ENCODE data around the gene ZBTB2. TPM values are rescaled to one million over a fixed set of nuclear protein-coding genes. Genes with fewer than 3 reads are reported as not detected.
"Not testable (repeated sequence)": the region's sequence is repeated elsewhere in the genome, so short reads cannot be mapped to it uniquely, and the experiment has no call there.

The ZBTB2 gene
- total and polyA plus RNA-seq, 5 donors: 4.6 to 7.0 (median 6.3) TPM

DNA sequence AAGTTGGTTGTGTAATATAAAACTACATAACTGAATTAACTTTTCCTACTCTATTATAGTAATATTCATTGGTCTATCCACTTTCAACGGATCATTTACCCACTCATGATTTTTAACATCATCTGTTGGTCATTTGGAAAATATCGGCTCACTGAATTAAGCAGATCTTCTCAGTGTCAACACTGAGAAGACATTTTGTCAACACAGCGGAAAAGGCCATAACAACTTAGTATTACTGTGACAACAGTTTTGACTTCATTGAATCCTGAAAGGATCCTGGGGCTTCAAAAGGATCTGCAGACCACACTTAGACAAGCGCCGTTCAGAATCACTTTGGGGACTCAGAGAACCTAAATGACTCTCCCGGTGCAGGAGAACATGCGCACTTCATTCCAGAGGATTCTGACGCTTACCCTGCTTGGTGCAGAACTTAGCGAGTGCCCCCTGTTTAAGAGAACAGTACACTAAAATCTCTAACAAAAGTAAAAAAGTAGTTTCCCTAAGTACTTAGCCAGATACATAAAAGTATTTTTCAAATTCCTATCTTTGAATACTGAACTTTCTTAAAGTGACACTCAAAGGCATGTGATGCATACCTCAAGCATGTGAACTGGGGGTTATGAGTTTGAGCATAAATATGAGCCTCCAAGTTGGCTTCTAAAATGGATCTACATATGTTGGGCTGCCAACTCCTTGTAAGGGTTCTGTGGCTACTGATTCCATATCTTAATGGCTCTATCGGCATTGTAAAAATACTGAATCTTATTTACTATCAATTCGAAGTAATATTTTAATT, 4.0 kb downstream of the ZBTB2 start:
- intact Hi-C loops (cut with DNase I): no loop called here
- Histone ChIP-seq H3K27me3 (ENCODE audit: control insufficient read depth, insufficient read depth) (no peaks in the 10 kb centered on the region), H3K9me3 (ENCODE audit: control insufficient read depth, low read length) (no peaks in the 10 kb centered on the region), H3K4me3 (ENCODE audit: low read length) (no peak overlapping the region), H3K4me1 (ENCODE audit: control insufficient read depth, insufficient read depth, low read length) (peaks cover 2% of the 10 kb centered on the region), H3K27ac (ENCODE audit: low read length) (no peak overlapping the region)
- no peak for DNase-seq
- WGBS: 89% methylated on average over 11 of the region's 11 CpGs
- no peak for ATAC-seq

DNA sequence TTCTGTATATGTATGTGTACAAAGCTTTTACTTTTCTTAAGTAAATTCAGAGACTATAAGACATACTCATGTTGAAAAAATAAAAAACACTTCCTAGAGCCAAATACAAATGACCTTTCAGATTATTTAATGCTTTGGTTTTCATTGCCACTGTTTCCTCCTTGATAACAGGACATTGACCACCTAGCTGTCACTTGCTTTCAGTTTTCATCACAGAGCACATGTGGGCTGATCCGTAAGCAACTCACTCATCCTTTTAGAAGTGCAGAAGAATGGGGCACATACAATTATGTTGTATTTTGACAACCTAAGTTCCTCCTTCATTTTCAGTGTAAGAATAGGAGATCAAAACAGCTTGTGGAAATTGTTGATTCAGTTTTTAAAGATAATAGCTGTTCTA, 6.2 kb downstream of the ZBTB2 start:
- H3K4me1 ChIP-seq (ENCODE audit: control insufficient read depth, insufficient read depth, low read length): peaks cover 5% of the 10 kb centered on the region
- no peaks in the 10 kb centered on the region for H3K27me3 ChIP-seq (ENCODE audit: control insufficient read depth, insufficient read depth)
- 54% methylated on average over 1 of the region's 1 CpG for WGBS
- intact Hi-C loops (cut with DNase I): no loop called here
- DNase-seq (no peak), ATAC-seq (no peak)
- H3K4me3 ChIP-seq (ENCODE audit: low read length): no peak overlapping the region
- H3K27ac ChIP-seq (ENCODE audit: low read length): no peak overlapping the region
- no peaks in the 10 kb centered on the region for H3K9me3 ChIP-seq (ENCODE audit: control insufficient read depth, low read length)

DNA sequence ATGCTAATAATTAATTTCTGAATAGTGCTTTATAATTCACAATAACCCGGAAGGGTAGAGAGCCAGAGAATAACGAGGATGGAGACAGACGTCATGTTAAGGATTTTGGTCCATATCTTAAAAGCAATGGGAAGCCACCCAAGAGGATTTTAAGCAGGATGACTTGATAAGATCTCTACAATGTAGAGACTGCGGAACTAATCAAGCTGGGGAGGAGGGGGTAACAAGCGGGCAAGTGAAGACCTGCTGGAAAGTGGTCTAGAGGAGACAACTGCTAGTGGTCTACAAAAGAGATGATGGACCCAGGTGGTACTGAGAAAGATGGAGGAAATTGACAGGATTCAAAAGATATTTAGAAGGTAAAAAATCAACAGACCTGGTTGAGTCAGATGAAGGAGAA, 7.2 kb downstream of the ZBTB2 start:
- Histone ChIP-seq H3K4me1 (ENCODE audit: control insufficient read depth, insufficient read depth, low read length) (peaks cover 5% of the 10 kb centered on the region), H3K27ac (ENCODE audit: low read length) (no peak overlapping the region), H3K9me3 (ENCODE audit: control insufficient read depth, low read length) (no peaks in the 10 kb centered on the region), H3K27me3 (ENCODE audit: control insufficient read depth, insufficient read depth) (no peaks in the 10 kb centered on the region), H3K4me3 (ENCODE audit: low read length) (no peak overlapping the region)
- DNase-seq: no peak
- 80% methylated on average over 5 of the region's 5 CpGs for WGBS
- no peak for ATAC-seq
- intact Hi-C loops (cut with DNase I): no loop called here

DNA sequence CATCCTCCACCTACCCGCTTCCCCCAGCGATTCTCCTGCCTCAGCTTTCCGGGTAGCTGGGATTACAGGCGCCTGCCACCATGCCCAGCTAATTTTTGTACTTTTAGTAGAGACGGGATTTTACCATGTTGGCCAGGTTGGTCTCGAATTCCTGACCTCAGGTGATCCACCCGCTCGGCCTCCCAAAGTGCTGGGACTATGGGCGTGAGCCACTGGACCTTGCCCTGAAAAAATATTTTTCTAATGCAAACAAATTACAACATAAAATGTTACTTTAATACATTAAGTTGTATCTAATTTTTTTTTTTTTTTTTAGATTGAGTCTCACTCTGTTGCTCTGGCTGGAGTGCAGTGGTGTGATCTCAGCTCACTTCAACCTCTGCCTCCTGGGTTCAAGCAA, 8.7 kb downstream of the ZBTB2 start:
- DNase-seq; intact Hi-C loops (cut with DNase I); H3K9me3 ChIP-seq (ENCODE audit: control insufficient read depth, low read length); H3K4me1 ChIP-seq (ENCODE audit: control insufficient read depth, insufficient read depth, low read length); H3K27ac ChIP-seq (ENCODE audit: low read length); H3K27me3 ChIP-seq (ENCODE audit: control insufficient read depth, insufficient read depth); ATAC-seq; H3K4me3 ChIP-seq (ENCODE audit: low read length): not testable (repeated sequence)
- WGBS: 96% methylated on average over 9 of the region's 9 CpGs

DNA sequence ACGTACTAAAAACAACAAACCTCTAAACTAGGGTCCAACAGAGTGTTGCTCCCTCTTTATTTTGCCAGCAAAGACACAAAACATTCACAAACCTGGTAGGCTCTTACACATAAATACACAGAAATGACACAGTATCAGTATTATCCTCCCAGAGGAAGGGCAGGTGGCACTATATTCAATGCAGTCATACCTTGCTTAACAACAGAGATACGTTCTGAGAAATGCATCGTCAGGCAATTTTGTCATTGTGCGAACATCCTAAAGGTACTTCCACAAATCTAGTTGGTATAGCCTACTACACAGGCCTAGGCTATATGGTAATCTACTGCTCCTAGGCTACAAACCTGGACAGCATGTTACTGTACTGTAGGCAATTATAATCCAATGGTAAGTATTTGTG, 9.6 kb downstream of the ZBTB2 start:
- H3K27ac ChIP-seq (ENCODE audit: low read length): no peak overlapping the region
- no peaks in the 10 kb centered on the region for H3K9me3 ChIP-seq (ENCODE audit: control insufficient read depth, low read length)
- intact Hi-C loops (cut with DNase I): no loop called here
- ATAC-seq (no peak), DNase-seq (no peak)
- WGBS: 86% methylated on average over 4 of the region's 4 CpGs
- no peak overlapping the region for H3K4me3 ChIP-seq (ENCODE audit: low read length)
- peaks cover 3% of the 10 kb centered on the region for H3K4me1 ChIP-seq (ENCODE audit: control insufficient read depth, insufficient read depth, low read length)
- no peaks in the 10 kb centered on the region for H3K27me3 ChIP-seq (ENCODE audit: control insufficient read depth, insufficient read depth)

DNA sequence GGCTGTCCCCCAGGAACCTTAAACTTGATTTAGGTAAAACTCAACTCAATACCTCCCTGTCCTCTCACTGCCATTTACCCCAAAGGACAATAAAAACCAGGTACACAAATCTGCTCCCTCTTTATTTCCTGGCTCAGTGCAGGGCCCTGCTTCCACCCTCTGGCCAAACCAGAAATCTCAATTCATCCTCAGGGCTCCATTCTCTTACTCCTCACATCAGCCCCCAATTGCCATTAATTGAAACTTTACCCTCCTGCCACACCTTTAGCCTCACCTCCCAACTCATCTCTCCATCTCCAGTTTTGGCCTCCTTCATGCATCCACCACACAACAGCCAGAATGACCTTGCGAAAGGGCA, 10.5 kb downstream of the ZBTB2 start:
- DNase-seq: no peak
- WGBS: 98% methylated on average over 1 of the region's 1 CpG
- intact Hi-C loops (cut with DNase I): no loop called here
- H3K4me1 ChIP-seq (ENCODE audit: control insufficient read depth, insufficient read depth, low read length): peaks cover 3% of the 10 kb centered on the region
- no peaks in the 10 kb centered on the region for H3K9me3 ChIP-seq (ENCODE audit: control insufficient read depth, low read length)
- H3K27me3 ChIP-seq (ENCODE audit: control insufficient read depth, insufficient read depth): no peaks in the 10 kb centered on the region
- ATAC-seq: no peak
- H3K4me3 ChIP-seq (ENCODE audit: low read length): no peak overlapping the region
- no peak overlapping the region for H3K27ac ChIP-seq (ENCODE audit: low read length)

DNA sequence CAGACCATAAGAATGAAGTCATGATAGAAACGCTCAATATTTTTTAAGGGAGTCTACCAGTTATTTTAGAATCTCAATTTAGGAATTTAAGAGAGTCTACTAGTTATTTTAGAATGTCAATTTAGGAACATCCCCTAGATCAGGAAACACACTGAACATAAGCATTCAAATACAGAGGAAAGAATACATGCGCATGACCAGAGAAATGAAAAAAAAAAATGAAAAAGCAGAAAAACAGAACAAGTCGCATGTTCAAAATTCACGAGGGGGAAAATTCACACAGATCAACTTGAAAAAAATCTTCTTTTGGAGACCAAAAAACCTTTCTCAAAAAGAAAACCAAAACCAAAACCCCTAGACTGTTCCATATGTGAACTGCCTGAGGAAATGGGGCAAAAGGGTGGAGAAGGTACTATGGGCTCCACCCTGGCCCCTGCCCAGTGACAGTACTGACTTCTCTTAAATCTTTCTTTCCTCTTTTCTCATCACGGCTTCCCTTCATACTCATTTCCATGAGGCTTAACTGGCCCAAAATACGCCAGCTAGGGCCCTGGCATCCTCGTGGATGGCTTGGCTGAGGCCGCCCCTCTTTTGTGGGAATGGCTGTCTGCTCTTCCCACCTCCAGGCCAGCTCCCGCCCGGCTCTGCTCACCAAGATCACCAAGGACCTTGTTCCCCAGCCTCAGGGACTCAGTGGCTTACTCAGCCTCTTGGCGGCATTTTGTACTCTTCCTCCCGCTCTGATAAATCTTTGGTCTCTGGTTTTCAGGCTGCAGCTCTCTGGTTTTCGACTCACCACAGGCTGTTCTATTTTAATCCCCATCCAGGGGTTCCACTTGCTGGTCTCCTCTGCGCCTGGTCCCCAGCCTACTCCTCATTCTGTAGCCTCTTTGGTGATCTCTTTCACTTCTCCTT, 11.2 kb downstream of the ZBTB2 start:
- WGBS: 79% methylated on average over 14 of the region's 14 CpGs
- Histone ChIP-seq H3K27ac (ENCODE audit: low read length) (no peak overlapping the region), H3K4me1 (ENCODE audit: control insufficient read depth, insufficient read depth, low read length) (peaks cover 3% of the 10 kb centered on the region), H3K4me3 (ENCODE audit: low read length) (no peak overlapping the region), H3K27me3 (ENCODE audit: control insufficient read depth, insufficient read depth) (no peaks in the 10 kb centered on the region), H3K9me3 (ENCODE audit: control insufficient read depth, low read length) (no peaks in the 10 kb centered on the region)
- ATAC-seq: peak; percentile 59 to 65
- intact Hi-C loops (cut with DNase I): no loop called here
- peak in 1 of 3 donors; percentile 64 for DNase-seq

DNA sequence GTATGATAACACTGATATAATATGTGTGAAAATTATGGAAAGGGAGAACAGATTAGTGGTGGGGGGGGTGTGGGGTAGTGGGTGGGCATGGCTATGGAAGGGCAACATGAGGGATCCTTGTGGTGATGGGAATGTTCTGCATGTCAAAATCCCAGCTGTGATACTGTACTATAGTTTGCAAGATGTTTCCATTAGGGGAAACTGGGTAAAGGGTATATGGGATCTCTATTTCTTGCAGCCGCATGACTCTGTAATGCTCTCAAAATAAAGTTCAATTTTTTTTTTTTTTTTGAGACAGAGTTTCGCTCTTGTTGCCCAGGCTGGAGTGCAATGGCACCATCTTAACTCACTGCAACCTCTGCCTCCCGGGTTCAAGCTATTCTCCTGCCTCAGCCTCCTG, 14.3 kb downstream of the ZBTB2 start:
- ATAC-seq: no peak
- Histone ChIP-seq H3K9me3 (ENCODE audit: control insufficient read depth, low read length) (no peaks in the 10 kb centered on the region), H3K27ac (ENCODE audit: low read length) (no peak overlapping the region), H3K4me3 (ENCODE audit: low read length) (no peak overlapping the region), H3K27me3 (ENCODE audit: control insufficient read depth, insufficient read depth) (no peaks in the 10 kb centered on the region), H3K4me1 (ENCODE audit: control insufficient read depth, insufficient read depth, low read length) (peaks cover 3% of the 10 kb centered on the region)
- no peak for DNase-seq
- WGBS: 78% methylated on average over 3 of the region's 3 CpGs
- intact Hi-C loops (cut with DNase I): no loop called here

DNA sequence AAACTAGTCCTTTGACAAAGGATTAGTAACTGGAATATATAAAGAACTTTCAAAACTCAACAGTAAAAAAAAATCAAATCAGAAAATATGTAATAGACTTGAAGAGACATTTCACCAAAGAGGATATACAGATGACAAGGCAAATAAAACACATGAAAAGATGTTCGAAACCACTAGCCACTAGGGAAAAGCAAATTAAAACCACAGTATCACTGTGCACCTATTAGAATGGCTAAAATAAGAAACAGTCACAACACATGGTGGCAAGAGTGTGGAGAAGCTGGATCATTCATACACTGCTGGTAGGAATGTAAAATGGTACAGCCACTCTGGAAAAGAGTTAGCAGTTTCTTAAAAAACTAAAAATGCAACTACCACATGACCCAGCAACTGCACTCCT, 14.9 kb downstream of the ZBTB2 start:
- Histone ChIP-seq H3K27ac (ENCODE audit: low read length) (no peak overlapping the region), H3K9me3 (ENCODE audit: control insufficient read depth, low read length) (no peaks in the 10 kb centered on the region), H3K4me1 (ENCODE audit: control insufficient read depth, insufficient read depth, low read length) (peaks cover 3% of the 10 kb centered on the region), H3K4me3 (ENCODE audit: low read length) (no peak overlapping the region), H3K27me3 (ENCODE audit: control insufficient read depth, insufficient read depth) (no peaks in the 10 kb centered on the region)
- ATAC-seq (no peak), DNase-seq (no peak)
- intact Hi-C loops (cut with DNase I): no loop called here
- 79% methylated on average over 1 of the region's 1 CpG for WGBS

DNA sequence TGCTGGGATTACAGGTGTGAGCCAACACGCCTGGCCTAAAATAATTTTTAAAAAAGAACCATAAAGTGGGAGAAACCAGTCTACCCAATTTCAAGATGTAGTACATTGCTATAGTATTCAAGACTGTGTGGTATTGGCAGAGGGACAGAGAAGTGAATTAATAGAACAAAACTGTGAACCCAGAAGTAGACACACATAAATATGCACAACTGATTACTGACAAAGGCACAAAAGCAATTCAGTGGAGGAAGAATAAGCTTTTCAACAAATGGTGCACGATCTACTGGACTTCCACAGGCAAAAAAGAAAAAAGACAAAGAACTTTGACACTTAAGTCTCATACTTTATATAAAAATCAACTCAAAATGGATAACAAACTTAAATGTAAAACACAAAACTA, 15.5 kb downstream of the ZBTB2 start:
- no peaks in the 10 kb centered on the region for H3K27me3 ChIP-seq (ENCODE audit: control insufficient read depth, insufficient read depth)
- H3K27ac ChIP-seq (ENCODE audit: low read length): no peak overlapping the region
- intact Hi-C loops (cut with DNase I): no loop called here
- DNase-seq (no peak), ATAC-seq (no peak)
- H3K4me3 ChIP-seq (ENCODE audit: low read length): no peak overlapping the region
- no peaks in the 10 kb centered on the region for H3K9me3 ChIP-seq (ENCODE audit: control insufficient read depth, low read length)
- WGBS: 90% methylated on average over 2 of the region's 2 CpGs
- H3K4me1 ChIP-seq (ENCODE audit: control insufficient read depth, insufficient read depth, low read length): peaks cover under 1% of the 10 kb centered on the region

DNA sequence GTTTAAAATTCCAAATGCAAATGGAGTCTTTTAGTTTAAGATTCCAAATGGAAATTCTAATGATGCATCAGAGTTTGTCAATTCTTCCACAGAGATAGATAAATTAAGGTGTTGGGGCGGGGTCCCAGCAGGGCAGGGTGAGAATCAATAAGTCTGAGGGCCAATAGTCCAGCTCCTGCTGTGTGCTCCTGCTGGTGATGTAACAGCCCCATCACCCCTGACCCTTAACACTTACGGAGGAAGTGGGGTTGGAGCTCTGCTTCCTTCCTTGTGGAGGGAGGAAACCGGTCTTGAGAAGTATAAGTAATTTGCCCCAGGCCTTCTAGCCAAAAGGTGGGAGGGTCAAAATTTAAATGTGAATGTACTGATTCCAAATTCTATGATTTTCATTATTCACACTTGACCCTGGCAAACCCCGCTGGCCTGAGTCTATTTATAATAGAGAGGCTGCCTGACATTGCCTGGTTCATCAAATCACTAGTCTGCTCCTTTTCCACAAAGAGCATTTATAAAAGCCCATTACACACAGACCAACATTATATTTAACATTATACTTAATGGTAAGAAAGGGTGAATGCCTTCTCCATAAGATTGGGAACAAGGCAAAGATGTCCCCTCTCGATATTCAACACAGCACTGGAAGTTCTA, 17.2 kb downstream of the ZBTB2 start:
- Histone ChIP-seq H3K4me3 (ENCODE audit: low read length) (no peak overlapping the region), H3K27ac (ENCODE audit: low read length) (peak overlapping the region; percentile 31), H3K27me3 (ENCODE audit: control insufficient read depth, insufficient read depth) (no peaks in the 10 kb centered on the region), H3K9me3 (ENCODE audit: control insufficient read depth, low read length) (no peaks in the 10 kb centered on the region), H3K4me1 (ENCODE audit: control insufficient read depth, insufficient read depth, low read length) (no peaks in the 10 kb centered on the region)
- DNase-seq (peak in 1 of 3 donors; percentile 30), ATAC-seq (peak; percentile 61 to 87)
- 60% methylated on average over 5 of the region's 5 CpGs for WGBS
- intact Hi-C loops (cut with DNase I): no loop called here
